Glomerular visceral epithelial cell (primary cell): ENCODE results near the gene C17orf67.

Experiments
- DNase-seq: peaks from one replicate; pipeline ENCODE4 v3.0.0-alpha.2; 2016; ENCODE audit errors: extremely low spot score

C17orf67 gene

DNA sequence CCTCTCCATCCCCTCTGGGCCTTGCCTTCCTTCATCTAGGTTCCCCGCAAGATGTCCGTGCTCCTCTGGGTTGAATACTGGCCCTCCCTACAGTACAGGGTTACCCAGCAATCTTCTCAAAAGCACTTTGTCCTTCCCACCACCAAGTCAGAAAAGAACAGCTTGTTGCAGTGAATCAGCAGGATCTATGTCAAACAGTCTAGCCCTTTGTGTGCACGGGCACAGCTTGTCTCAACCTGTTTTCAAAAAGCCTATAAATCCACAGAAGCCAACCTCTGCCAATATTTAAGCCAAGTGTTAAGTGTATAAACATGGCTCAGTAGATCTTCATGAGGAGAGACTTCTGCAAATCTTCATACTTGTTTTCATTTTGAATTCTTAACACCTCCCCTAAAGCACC, 25.2 kb downstream of the C17orf67 start:
- no peak for DNase-seq

DNA sequence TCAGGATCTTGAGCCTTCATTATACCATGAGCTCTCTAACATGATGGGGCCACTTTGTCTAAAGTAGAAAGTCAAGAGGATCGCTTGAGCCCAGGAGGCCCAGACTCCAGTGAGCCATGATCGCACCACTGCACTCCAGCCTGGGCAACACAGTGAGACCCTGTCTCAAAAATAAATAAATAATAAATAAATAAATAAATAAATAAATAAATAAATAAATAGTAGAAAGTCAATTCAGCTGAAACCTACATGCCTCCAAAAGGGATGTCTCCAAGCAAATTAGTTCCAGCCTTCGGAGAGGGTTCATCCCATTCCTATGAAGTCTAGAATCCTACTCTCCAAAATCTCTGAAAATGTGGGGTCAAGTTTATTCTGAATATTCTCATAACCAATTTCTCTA, 26.0 kb downstream of the C17orf67 start:
- no peak for DNase-seq

DNA sequence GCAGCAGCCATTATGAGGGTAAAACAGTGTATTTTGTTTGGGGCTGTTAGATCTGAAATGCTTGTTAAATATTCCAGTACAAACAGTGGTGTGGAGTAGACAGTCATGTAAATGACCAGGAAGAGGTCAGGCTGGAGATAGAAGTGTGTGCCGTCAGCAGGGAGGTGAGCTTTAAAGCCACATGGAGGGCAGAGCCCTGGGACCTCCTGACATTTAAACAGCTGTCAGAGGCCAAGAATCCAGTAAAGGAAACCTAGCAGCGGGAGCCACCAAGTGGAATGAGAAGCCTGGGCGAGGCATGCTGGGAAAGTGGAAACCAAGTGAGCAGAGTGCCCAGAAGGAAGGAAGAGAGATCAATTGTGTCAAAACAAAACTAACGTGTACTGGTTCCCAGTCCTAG, 26.8 kb downstream of the C17orf67 start:
- DNase-seq: no peak

DNA sequence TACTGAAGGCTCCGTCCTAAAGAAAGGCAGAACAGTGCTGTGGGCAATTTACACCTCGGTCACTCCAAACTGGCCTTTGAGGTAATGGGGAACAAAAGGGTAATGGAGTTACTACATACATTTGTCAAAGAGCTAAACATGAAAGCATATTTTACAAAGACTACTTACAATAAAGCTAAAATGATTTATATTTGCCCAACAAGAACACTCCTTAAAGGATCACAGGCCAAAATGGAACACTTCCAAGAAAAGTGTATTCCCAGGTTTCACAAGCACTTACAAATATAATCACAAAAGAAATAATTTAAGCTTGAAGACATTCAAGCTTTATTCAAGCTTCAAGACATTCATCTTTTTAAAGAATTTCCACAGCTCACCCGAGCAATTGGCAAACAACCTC, 29.3 kb downstream of the C17orf67 start:
- no peak for DNase-seq

DNA sequence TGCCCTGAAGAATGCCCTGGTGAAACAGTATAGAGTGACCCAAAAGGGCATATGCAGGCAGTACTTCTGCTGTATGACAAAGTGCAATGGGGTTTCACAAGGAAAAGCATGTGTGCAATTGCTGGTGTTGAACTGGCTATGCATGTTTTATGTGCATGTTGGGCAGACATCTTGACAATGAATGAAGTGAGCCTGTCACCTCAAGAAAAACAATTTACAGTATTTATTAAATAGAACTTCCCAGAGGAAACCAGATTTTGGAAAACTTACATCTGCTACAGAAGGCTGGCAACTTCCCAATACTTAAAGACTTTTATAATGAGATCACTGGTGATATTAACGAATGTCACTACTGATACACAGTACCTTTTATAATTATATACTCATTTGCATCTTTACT, 30.6 kb downstream of the C17orf67 start:
- no peak for DNase-seq

DNA sequence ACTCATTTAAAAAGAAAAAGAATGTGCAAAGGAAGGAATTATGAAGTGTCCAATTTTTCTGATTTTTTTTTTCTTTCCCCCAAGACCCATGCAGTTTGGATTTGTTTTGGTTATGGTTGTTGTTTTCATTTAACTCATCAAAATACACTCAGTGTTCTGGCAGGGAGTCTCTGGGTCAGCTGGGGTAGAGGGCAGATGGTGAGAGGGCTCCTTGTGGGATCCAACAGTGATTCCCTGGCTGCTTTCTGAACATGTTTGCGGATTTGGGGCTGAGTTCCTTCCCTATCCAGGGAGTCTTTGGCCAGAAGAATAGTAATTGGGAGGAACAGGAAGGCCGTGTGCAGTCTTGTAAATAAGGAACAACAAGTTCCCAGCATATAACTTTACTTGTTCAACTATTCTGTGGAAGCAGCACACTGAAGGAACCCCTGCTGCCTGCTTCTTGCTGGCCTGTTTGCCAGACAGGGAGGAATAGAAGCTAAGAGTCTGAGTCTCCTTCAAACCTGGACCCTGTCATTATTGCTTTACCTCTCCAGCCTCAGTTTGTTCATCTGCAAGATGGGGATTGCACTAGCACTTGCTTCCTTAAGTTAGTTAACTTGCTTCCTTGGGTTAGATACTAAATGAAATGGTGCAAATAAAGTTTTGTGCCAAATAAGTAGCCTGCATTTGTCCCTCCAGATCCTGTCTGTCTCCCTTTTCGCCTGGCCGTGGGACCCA, 32.1 kb downstream of the C17orf67 start:
- DNase-seq: no peak

DNA sequence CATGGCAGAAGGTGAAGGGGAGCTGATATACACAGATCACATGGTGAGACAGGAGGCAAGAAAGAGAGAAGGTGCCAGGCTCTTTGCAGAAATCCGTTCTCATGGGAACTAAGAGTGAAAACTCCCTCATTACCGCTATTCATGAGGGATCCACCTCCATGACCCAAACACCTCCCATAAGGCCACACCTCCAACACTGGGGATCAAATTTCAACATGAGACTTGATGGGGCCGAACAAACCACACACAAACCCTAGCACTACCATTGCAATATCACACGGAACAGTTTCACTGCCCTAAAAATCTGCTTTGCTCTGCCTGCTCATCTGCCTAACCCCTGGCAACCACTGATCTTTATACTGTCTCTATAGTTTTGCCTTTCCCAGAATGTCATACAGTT, 34.8 kb downstream of the C17orf67 start:
- DNase-seq: no peak

DNA sequence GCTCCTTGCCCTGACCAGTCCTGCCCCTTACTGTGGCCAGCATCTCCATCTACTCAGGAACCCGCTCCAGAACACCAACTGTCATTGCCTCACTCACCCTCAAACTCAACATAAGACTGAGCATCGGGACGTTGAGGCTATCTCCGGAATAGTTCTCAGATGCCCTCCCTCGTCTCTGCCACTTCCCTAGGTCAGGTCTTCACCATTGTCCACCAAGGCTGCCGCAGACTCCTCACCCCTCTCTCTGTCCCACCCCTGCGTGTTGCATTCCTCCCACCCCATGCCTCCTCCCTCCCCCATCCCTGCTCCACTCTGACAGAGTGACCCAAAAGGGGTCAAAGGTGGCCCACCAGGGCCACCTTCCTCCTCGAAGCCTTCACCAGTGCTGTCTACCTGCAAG, 37.2 kb downstream of the C17orf67 start:
- no peak for DNase-seq

DNA sequence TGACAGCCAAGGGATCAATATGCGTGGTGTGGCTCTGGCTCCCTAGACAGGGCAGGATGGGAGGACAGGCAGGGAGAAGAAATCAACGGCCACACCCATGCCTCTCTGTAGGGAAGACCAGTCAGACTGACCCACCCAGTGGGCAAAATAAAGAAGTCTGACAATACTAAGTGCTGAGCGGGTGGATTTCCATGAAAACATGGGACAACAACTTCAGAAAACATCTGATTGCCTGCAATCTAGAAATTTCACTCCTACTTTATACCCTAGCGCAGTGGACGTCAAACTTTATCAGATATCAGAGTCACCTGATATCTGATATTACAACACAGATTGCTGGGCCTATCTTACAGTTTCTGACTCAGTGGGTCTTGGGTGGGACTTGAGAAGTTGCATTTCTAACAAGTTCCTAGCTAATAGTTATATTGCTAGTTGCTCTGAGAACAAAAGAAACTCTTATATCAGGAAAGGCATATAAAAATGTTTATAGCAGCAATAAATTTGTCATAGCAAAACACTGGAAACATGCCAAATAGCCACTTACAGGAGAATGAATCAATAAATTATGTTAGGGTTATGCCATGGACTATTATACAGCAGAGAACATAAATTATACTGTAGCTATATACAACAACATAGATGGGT, 38.4 kb downstream of the C17orf67 start:
- no peak for DNase-seq

DNA sequence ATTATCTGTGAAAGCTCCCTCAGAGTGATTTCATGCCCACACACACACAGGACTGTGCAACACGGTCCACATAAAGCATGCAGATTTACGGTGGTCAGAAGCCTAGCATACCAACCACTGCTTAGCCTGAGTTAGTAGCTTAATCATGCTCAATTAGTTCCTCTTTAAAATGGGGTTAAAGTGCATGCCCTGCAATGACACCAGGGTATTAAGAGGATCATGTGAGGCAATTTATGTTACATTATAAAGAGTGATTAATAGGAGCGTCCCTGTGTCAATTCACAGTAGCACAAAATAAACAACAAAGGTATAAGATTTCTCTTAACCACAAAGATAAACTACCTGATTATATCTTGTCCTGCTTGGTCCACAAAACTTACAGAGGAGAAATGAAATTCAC, 39.8 kb downstream of the C17orf67 start:
- DNase-seq: no peak

DNA sequence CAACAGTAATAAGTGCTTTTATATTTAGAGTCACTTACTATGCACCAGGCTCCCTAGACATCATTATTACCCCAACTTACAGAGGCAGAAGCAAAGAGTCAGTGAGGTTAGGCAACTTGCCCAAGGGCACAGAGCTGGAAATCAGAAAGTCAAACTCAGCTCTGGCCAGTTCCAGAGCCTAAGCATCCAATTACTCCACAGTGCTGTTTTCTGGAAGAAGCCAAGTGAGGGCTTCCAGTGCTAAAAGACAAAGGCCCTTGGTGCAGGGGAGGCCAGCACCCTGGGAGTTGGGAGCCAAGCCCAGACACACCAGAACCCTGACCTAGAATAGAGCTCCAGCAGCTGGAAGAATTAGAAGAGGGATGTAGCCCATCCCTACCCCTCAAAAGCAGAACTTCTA, 40.2 kb downstream of the C17orf67 start:
- DNase-seq: no peak

DNA sequence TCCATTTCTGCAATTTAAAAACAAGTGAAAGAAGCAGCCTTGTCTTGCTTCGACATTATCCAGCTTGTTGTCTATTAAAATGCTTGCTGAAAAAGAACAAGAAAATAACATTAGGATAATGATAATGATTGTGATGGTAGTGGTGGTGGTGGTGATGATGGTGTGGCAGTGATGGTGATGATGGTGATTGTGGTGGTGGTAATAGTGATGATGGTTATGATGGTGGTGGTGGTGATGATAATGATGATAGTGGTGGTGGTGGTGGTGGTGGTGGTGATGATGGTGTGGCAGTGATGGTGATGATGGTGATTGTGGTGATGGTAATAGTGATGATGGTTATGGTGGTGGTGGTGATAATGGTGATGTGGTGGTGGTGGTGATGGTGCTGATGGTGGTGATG, 41.5 kb downstream of the C17orf67 start:
- no peak for DNase-seq

DNA sequence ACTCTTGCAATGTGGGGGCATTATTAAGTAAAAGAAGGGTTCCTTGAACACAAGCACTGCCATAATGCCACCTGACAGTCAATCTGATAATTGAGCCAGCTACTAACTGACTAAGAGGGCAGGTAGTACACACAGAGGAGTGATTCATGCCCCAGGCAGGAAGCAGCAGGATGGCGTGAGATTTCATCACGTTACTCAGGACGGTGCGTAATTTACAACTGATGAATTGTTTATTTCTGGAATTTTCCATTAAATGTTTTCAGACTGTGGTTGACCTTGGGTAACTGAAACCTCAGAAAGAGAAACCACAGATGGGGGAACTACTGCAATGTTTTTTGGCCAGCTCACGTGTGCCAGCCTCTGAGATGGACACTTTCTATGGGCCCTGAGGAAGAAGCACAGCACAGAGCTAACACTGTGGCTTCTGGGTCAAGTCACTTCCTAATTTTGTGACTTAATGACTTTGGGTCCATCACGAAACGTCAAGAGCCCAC, 46.7 kb downstream of the C17orf67 start:
- DNase-seq: peak; percentile 91

DNA sequence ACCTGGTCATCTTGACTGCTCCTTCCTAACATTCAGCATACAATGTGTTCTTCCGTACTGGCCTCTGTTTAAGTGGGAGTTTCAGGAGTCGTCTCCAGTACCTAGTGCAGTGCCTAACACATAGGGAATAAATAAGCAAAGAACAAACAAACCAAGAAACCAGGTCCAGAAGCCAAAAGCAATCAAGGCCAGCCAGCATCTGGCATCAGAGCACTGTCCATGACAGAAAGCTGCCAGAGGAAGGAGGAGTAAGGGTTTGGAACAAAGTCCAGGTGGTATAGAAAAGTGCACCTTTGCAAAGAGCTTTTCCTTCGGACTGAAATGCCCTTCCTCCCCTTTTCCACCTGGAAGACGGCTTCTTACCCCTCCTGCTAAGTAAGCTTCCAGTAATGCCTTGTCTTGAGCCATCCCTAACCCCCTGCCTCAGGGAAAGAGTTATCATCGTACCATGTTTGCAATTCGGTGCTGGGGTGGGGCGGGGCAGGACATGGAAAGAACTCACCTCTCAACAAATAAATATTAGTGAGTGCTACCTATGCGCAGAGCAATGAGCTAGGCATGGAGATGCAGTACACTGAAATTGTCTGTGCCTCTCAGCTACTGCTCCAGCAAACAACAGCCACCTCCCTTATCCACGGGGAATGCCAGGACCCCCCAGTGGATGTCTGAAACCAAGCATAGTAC, 47.6 kb downstream of the C17orf67 start:
- DNase-seq: no peak

DNA sequence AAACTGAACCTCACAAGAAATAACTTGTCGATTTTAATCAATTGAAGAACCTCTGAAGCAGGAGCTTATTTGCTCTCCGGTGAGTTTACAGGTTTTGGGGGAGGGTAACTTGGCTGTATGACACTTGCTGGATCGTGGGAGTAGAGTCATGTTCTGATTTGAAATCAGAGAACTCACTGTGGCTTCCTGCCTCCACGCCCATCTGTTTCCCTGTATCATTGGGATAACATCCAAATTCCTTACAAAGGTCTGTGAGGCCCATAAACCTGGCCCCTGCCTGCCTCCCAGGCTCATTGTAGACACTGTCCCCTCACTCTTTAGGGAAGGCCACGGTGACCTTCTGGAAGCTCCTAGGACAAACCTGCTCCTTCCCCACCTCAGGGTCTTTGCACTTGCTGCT, 48.3 kb downstream of the C17orf67 start:
- DNase-seq: no peak

DNA sequence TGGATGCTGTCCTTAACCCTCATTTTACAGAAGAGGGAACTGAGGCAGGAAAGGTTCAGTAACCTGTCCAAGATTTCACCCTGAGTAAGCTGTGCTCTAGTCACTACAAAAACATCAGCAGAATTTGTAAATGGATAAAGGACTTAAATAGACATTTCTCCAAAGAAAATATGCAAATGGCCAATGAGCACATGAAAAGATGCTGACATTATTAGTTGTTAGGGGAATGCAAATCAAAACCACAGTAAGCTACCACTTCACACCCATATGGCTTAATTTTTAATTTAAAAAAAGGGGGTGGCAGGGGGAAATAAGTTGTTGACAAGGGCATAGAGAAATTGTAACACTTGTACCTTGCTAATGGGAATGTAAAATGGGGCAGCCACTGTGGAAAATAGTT, 51.4 kb downstream of the C17orf67 start:
- no peak for DNase-seq

DNA sequence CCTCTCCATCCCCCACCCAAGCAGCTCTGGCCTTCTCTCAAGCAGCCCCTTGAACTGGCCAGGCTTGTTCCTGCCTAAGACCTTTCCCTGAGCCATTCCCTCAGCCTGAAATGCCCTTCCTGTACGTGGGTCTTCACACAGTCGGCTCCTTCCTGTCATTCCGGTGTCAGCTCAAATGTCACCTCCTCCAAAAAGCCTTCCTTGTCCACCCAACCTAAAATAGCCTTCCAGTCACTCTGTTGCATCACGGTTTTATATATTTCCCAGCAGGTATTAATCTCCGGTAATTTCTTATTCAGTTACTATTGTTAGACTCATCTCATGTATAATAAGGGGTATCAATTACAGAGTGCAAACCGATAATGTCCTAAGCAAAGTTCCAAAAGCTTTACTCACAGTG, 51.8 kb downstream of the C17orf67 start:
- DNase-seq: no peak

DNA sequence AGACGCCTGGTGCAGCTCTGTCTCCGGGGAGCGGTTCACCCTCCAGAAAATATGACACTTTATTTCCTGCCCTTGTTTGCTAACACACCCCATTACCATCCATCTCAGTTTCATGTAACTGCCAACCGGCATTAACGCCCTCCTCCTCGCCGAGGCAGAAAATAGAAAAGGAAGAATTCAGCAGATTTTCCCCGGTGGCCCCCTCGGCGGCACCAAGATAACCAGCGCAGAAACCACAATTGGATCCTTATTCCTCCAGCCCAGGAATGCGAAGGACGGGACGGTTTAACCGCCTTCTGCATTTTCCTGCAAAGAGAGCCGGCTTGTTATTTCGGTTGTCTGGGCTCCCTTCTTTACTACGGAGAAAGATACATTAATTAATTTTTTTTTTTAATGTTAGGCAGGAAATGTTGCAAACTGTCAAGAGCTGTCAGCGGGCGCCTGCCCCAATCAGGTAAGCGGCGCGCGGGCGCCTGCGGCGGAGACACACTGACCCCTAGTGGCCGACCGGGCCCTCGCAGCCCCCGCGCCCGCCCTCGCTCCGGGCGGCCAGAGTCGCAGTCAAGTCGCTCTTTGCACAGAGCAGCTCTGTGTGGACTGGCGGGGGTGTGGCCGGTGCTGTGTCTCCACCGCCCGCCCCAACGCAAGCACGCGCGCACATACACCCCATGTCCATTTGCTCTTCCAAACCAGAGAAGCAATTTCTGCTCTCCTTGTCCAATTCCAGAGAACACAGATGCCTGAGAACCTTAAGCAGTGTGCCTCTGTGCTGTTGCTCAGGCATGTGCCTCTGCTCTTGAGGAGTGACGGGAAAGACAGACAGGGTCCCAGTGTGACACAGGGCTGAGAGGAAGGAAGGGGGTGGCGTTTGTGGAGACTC, 53.6 kb downstream of the C17orf67 start:
- peak; percentile 75 for DNase-seq

DNA sequence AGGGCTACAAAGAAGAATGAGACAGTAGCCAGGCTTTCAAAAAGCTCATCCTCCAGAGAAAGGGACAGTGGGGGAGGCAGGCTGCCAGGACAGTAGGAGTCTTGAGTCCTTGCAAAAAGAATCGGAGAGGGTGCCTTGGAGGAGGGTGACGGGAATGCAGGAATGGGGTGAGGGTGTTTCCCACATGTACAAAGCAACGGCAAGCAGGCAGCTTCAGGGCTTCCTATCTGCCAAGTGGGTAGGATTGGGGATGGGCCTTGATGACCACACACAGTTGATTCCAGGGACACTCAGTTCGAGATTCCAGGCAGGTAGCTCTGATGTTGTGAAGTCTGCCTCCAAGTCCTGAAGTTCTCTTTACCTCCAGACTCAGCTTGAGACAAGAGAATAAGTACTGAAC, 54.4 kb downstream of the C17orf67 start:
- no peak for DNase-seq

DNA sequence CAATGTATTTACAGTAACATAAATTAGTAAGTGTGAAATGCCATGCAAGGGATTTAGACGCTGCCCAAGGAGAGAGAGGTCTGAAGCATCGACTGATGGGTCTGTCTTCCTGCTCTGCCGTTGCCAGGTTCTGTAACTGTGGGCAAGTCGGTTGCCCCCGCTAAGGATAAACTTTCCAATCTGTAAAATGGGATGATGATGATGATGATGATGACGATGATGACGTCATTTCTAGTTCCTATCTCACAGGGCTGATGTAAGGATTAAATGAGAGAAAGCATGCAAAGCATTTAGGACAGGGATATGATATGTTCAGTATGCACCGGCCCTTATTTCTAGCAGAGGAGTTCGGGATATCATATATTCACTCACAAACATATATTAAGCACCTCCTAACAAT, 54.8 kb downstream of the C17orf67 start:
- no peak for DNase-seq

DNA sequence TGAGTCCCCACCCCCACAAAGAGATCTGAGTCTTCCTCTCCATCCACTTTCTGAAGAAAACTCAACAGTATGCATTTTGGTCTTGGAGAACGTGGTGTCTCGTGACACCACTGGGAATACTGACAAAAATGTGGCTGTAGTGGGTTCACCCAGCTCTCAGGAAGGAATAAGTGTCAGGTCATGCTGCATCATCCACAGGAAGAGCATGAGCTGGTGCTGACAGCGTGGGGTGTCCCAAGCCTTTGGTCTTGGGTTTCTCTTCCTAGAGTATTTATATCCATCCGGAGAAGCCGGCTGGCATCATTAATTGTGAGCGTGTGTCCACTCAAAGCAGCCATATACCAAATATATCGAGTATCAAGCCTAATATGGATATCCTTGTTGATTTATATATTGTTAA, 55.9 kb downstream of the C17orf67 start:
- no peak for DNase-seq

DNA sequence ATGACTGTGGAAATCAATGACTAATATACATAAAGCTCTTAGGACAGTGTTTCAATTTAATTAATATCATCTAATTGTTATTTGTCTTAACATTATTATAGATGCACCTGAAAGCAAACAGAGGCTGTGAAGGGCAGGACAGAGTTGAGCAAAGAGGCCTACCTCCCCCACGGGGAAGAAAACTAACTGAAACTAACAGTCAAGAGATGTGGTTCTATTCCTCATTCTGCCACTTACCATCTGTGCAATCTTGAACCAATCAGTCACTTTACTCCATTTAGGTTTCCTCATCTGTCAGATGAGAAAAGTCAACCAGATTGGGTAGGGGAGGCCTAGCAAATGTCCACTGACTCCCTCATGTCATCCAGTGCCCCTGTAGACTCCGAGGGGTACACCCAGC, 59.1 kb downstream of the C17orf67 start:
- no peak for DNase-seq
